Uterus (tissue), 4 donors: ENCODE results near the gene ACACB. TPM values are rescaled to one million over a fixed set of nuclear protein-coding genes. Genes with fewer than 3 reads are reported as not detected.

Experiments used
- DNase-seq, 2 donors: peaks; one replicate each; pipeline ENCODE4 v3.0.0-alpha.2; 2019 to 2020
- H3K27ac ChIP-seq, 2 donors: fragments of 200-600 bp; sonication (generic); 1 replicate in 1 of 2; 2 replicates in 1 of 2; pipeline ENCODE4 v1.5.1; 2016 to 2018
- H3K27me3 ChIP-seq, 2 donors: fragments of 200-600 bp; sonication (generic); one replicate each; pipeline ENCODE4 v1.5.1; 2018 to 2019; ENCODE audit warnings: control low read depth in 1 of 2
- H3K36me3 ChIP-seq, 2 donors: fragments of 200-600 bp; sonication (generic); one replicate each; pipeline ENCODE4 v1.5.1; 2019; ENCODE audit warnings: control low read depth in 1 of 2
- H3K4me1 ChIP-seq, 2 donors: fragments of 200-600 bp; sonication (generic); one replicate each; pipeline ENCODE4 v1.5.1; 2018 to 2019; ENCODE audit warnings: control low read depth in 1 of 2
- H3K4me3 ChIP-seq, 2 donors: fragments of 200-600 bp; sonication (generic); 1 replicate in 1 of 2; 2 replicates in 1 of 2; pipeline ENCODE4 v1.5.1; 2018 to 2019; ENCODE audit warnings: mild to moderate bottlenecking in 1 of 2
- H3K9me3 ChIP-seq, 2 donors: fragments of 200-600 bp; sonication (generic); one replicate each; pipeline ENCODE4 v1.5.1; 2019; ENCODE audit warnings: control low read depth in 1 of 2
- CTCF ChIP-seq, 4 experiments: fragments of 200-600 bp in 2 of 4; fragments of 450-650 bp in 2 of 4; sonication (generic) in 2 of 4; IDR thresholded peaks; one replicate each; pipeline ENCODE4 v1.5.1; 2016 to 2019; ENCODE audit warnings: antibody characterized with exemption in 4 of 4, mild to moderate bottlenecking in 2 of 4, moderate library complexity in 1 of 4
- POLR2A ChIP-seq, 2 donors: fragments of 450-650 bp; IDR thresholded peaks; one replicate each; pipeline ENCODE4 v1.6.1; 2016; ENCODE audit warnings: antibody characterized with exemption in 2 of 2, mild to moderate bottlenecking in 1 of 2, moderate library complexity in 1 of 2
- intact Hi-C: fragments of 100-400 bp; cut with DNase I; formaldehyde crosslinking; loops from one replicate; pipeline ENCODE4 v1.15.1; 2023; ENCODE audit warnings: low total_unique reads
- total RNA-seq, 4 donors: library from RNA; depleted of rRNA in 3 of 4; stranded (reverse); fragments of >200 nt in 3 of 4; gene quantifications; one replicate each; pipeline versions ENCODE4 v1.1.0 to v1.2.4, GENCODE V29; 2014 to 2023
- donor health status: DM: yes; HTN: yes; CAD: no.

Gene ACACB
- total RNA-seq, 4 donors from 2014 or later: 22.0 to 137 (median 97.2) TPM

GRCh38 chr12:109274381-109274780 is 158.0 kb downstream of the ACACB start:
- TF ChIP-seq POLR2A (IDR thresholded peaks at IDR 0.05): no peak
- no peak for TF ChIP-seq CTCF (IDR thresholded peaks at IDR 0.05)
- H3K36me3 ChIP-seq: no peaks in the 10 kb centered on the region
- intact Hi-C loops: no loop called here
- no peak overlapping the region for H3K27ac ChIP-seq
- H3K27me3 ChIP-seq: no peaks in the 10 kb centered on the region
- no peaks in the 10 kb centered on the region for H3K4me1 ChIP-seq
- H3K9me3 ChIP-seq: no peaks in the 10 kb centered on the region
- no peak overlapping the region for H3K4me3 ChIP-seq
- DNase-seq: no peak

DNA sequence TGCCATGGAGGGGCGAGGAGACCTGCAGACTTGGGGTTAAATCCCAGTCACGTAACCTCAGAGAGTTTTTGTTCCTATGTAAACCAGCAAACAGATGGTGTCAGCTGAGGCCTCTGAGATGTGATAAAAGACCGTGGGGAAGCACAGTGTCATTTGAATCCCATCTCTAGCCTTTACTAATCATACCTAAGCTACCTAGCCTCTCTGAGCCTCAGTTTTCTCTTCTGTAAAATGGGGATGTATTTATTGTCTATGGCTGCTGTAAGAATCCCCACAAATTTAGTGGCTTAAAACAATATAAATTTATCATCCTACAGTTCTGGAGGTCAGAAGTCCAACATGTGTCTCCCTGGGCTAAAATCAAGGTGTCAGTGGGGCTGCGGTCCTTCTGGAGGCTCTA is 158.8 kb downstream of the ACACB start:
- intact Hi-C loops: no loop called here
- no peak overlapping the region for H3K27ac ChIP-seq
- H3K4me1 ChIP-seq: no peaks in the 10 kb centered on the region
- no peaks in the 10 kb centered on the region for H3K27me3 ChIP-seq
- no peaks in the 10 kb centered on the region for H3K36me3 ChIP-seq
- TF ChIP-seq CTCF (IDR thresholded peaks at IDR 0.05): no peak
- no peak for TF ChIP-seq POLR2A (IDR thresholded peaks at IDR 0.05)
- no peak for DNase-seq
- H3K4me3 ChIP-seq: no peak overlapping the region
- no peaks in the 10 kb centered on the region for H3K9me3 ChIP-seq

- DNase-seq: no peak
- no peaks in the 10 kb centered on the region for H3K27me3 ChIP-seq
- no peak overlapping the region for H3K4me3 ChIP-seq
- TF ChIP-seq CTCF (IDR thresholded peaks at IDR 0.05) (no peak), POLR2A (IDR thresholded peaks at IDR 0.05) (no peak)
- H3K9me3 ChIP-seq: no peaks in the 10 kb centered on the region
- no peaks in the 10 kb centered on the region for H3K36me3 ChIP-seq
- no peaks in the 10 kb centered on the region for H3K4me1 ChIP-seq
- no peak overlapping the region for H3K27ac ChIP-seq
- intact Hi-C loops: no loop called here
Measured at GRCh38 chr12:109276160-109276559, 159.8 kb downstream of the ACACB start.

- no peak for DNase-seq
- no peaks in the 10 kb centered on the region for H3K27me3 ChIP-seq
- intact Hi-C loops: no loop called here
- no peaks in the 10 kb centered on the region for H3K36me3 ChIP-seq
- peak overlapping the region; percentile 80 to 84 for H3K27ac ChIP-seq
- no peaks in the 10 kb centered on the region for H3K4me1 ChIP-seq
- TF ChIP-seq POLR2A (IDR thresholded peaks at IDR 0.05) (no peak), CTCF (IDR thresholded peaks at IDR 0.05) (no peak)
- no peaks in the 10 kb centered on the region for H3K9me3 ChIP-seq
- H3K4me3 ChIP-seq: no peak overlapping the region
Measured at GRCh38 chr12:109277255-109277898, 161.0 kb downstream of the ACACB start.

GRCh38 chr12:109277899-109278762 is 161.7 kb downstream of the ACACB start:
- intact Hi-C loops: no loop called here
- Histone ChIP-seq H3K4me3 (no peak overlapping the region), H3K36me3 (no peaks in the 10 kb centered on the region), H3K27me3 (no peaks in the 10 kb centered on the region), H3K4me1 (no peaks in the 10 kb centered on the region), H3K27ac (peak overlapping the region; percentile 80 to 84), H3K9me3 (no peaks in the 10 kb centered on the region)
- TF ChIP-seq POLR2A (IDR thresholded peaks at IDR 0.05): no peak
- peak in 1 of 4 experiments; percentile 28 for TF ChIP-seq CTCF (IDR thresholded peaks at IDR 0.05)
- peak; percentile 66 to 84 for DNase-seq
